GM18951 (cell line): ENCODE measurements around the gene NMT2.

Source experiments
- POLR2A ChIP-seq: IDR thresholded peaks from 4 replicates; pipeline ENCODE4 v1.6.1; 2011; ENCODE audit warnings: mild to moderate bottlenecking; ENCODE audit not compliant: insufficient read length, insufficient read depth; ENCODE audit errors: extremely low read depth
- in situ Hi-C: fragments of 300-500 bp; cut with MboI; formaldehyde crosslinking; loops from one replicate; pipeline ENCODE4 v1.12.0; 2022; ENCODE audit warnings: low sequenced_read_pairs, mixed read lengths, inconsistent platforms; ENCODE audit not compliant: unreplicated experiment

Gene NMT2

DNA sequence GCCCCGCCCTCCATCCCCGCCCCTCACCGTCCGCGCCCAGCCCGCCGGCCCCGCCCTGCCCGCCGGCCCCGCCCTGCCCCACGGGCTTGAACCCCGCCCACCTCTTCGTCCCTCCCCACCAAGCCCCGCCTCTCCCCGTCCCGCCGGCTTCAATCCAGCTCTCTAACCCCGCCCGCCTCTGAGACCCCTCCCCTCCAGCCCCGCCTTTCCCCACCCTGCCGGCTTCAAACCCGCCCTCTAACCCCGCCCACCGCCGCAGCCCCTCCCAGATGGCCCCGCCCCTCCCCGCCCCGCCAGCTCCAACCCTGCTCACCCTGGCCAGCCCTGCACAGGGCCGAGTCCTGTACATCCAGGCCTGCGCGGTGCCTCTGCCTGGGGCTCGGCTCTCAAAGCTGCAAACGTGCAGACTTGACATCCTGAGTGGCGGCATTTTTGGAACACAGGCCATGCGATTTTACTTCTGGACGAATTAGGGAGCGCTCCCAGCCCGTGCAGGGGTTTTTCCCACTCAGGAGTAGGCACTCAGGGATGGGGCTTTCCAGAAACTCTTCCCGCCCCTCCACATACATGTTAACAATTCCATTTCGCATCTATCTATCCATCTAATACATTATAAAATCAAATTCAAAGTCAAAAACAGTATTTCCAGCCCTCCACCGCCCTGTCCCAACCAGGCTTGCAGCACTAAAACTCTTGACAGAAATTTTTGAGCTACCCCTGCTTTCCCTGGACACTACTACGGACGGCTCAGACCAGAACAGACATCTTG, 477 bp upstream of the NMT2 start:
- in situ Hi-C loops, result no loop called here

DNA sequence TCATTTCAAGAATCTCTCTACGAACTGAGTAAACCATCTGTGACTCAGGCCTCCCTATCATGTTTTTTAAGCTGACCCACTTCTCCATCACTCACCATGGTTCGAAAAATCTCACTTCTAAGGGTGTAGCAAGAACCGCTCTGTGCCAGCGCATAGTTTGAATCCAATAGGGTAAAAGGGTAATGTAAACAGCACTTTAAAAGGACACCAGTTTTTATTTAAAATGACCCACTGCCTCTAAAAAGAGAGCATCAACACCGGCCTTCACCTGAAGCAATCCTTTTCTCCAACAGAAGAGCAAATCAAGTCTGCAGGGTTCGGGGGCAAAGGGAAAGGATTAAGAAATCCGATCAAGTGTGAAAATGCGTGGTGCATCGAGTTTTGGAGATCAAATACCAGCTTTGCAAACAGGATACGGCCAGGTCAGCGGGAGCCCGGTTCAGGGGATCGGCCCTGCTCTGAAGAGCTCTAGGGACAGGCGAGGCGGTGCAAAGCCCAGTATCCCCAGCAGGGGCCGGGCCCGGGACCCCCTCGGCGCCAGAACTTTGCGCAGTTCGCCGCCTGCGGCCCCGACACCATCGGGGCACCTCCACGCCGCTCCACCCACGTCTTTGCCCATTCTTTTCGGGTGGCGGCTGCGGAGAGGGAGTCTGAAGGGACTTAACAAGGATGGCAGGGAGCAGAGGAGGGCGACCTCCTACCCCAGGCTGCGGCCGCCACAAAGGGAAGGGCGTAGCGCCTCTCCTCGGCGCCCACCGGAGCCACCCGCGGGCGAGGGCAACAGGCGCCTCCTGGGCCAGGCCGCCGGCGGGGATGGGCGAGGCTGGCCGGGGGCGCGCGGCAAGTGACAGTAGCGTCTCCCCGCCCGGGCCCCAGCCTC, 842 bp downstream of the NMT2 start:
- TF ChIP-seq POLR2A, result no peak
- in situ Hi-C loops, result no loop called here

More for the DNA sequence above, 477 bp upstream of the NMT2 start:
- peak; percentile 17 for TF ChIP-seq POLR2A

DNA sequence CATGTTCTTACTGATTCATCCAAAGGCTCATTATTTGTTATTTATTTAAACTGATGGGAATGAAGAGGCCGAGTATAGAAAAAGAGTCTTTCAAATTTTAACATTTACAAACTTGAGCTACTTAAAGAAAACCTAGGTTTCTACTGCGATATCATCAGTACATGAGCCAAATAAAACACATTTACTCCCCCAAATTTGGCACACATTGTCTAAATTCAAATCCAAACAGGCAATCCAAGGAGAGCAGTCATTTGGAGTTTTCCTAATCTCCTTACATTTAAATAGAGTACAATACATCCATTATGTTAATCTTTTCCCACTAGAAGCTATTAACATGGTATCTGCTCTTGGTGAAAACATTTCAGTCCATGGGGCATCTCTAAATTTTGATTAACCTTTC, 2.2 kb downstream of the NMT2 start:
- in situ Hi-C loops, result no loop called here
- TF ChIP-seq POLR2A, result no peak

DNA sequence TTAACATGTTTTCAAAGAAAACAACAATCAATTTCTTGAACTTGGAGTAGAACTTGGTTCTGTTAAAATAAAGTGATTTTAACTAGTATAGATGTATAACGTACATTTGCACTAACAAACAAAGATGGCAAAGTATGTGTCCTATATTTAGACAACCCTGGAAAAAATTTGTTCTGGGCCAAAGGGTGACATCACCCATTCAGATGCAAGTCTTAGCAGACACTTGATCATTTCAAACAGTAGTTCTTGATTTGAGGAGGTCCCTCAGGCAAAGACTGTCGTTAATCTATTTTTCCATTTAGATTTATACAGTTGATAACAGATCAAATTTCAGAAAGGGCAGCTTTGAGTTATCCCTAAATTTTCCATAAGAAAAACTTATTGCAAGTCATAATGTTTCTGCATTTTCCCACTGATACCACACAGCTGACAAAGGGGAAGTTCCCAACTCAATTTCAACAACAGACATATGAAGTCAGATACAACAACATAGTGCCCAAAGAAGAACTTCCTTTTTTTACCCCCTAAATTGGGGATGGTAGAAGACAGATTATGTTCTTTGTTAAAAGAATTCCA, 5.2 kb downstream of the NMT2 start:
- TF ChIP-seq POLR2A, result no peak
- in situ Hi-C loops, result no loop called here

DNA sequence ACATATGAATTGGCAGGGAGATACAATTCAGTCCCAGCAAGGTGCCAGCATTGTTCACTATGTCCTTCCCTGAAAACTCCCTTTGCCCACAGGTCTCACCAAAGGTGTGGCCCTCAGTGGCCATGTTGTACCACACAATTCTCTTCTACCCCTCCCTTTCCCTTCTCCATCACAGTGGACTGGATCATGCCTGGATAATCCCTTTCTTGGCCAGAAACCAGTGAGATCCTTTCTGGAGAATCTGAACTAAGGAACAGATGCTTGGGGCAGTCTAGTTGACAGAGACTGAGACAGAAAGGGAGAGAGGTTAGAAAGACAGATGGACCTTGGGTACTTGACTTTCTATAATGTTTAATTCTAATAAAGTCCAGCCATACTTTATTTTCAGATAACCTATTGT, 9.5 kb downstream of the NMT2 start:
- in situ Hi-C loops, result no loop called here
- TF ChIP-seq POLR2A, result no peak

DNA sequence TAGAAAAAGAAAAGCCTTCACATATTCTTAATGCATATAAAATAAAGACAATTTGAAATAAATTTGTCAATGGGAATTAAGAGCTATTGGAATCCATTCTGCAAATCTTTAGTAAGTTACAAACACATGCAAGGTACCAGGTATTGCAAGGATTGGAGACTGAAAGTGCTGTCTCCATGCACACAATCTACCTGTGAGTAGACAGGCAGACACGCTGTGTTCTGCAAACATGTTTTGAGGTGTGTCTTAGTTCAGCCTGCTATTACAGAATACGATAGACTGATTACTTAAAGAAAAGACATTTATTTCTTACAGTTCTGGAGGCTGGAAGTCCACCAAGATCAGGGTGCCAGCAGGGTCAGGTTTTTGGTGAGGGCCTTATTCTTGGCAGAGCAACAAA, 10.0 kb downstream of the NMT2 start:
- no peak for TF ChIP-seq POLR2A
- in situ Hi-C loops, result no loop called here

DNA sequence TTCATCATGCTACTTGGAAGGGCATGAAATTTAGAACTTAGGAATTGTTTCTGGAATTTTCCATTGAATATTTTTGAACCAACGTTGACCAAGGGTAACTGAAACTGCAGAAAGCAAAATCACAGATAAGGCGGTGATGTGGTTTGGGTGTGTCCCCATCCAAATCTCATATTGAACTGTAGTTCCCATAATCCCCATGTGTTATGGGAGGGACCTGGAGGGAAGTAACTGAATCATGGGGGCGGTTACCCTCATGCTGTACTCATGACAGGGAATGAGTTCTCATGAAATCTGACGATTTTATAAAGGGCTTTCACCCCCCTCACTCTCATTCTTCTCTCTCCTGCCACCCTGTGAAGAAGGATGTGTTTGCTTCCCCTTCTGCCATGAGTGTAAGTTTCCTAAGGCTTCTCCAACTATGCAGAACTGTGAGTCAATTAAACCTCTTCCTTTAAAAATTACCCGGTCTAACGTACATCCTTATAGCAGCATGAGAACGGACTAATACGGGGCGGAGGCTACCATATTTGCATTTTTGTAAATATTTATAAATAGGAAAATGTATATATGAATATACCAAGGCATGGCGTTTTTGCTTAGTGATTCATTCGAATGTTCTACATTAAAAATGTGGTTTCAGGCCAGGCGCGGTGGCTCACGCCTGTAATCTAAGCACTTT, 12.4 kb downstream of the NMT2 start:
- TF ChIP-seq POLR2A, result no peak
- in situ Hi-C loops, result no loop called here

DNA sequence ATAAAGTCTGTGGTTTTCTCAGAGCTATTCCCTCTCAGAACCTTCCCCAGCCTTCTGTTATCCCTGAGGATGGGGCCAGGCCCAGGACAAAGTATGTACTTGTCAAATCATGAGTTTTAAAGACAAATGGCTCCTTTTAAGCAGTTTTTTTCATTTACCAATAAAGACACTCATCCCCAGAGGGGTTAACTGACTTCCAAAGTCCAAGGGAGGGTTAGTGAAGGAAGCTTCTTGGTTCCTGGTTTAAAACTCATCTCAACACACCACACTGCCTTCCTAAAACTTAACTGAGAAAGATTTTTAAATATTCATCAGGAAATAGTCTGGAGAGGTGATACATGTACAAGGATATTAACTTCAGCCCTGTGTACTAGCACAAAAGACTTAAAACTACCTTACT, 15.9 kb downstream of the NMT2 start:
- TF ChIP-seq POLR2A, result no peak
- in situ Hi-C loops, result no loop called here

DNA sequence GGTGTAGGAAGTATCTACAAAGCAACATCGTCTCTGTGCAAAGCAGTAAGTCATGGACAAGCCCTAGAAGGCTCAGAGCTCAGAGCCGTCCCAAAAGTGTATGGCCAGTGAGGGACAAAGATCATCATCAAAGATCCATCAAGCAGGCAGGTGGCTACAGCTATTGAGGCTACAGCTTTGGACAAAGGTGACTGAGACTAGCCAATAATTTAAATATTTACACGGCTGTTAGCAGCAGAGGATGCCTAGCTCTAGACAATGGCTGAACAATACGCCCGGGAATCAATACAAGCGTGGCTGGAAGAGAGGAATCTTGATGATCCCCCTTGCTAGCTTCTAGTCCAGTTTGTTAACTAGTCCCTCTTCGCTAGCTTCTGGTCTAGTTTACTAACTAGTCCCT, 17.9 kb downstream of the NMT2 start:
- in situ Hi-C loops, result no loop called here

DNA sequence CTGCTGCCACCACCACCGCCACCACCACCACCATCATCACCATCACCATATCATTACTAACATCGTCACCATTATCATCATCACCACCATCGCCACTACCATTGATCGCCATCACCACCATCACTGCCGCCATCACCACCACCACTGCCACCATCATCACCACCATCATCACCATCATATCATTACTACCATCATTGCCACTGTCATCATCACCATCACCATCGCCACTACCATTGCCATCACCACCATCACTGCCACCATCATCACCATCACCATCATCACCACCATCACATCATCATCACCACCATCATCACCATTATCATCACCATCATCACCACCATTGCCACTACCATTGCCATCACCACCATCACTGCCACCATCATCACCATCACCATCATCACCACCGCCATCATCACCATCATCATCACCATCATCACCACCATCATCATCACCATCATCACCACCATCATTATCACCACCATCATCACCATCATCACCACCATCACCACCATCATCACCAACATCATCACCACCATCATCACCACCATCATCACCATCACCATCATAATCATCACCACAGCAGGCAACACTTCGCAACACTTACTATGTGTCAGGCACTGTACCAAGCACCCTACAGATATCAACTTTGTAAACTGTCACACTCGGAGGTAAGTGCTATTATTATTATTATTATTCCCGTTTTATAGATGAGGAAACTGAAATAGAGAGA, 19.3 kb downstream of the NMT2 start:
- in situ Hi-C loops, result no loop called here
- no peak for TF ChIP-seq POLR2A

More for the DNA sequence above, 17.9 kb downstream of the NMT2 start:
- TF ChIP-seq POLR2A, result no peak

DNA sequence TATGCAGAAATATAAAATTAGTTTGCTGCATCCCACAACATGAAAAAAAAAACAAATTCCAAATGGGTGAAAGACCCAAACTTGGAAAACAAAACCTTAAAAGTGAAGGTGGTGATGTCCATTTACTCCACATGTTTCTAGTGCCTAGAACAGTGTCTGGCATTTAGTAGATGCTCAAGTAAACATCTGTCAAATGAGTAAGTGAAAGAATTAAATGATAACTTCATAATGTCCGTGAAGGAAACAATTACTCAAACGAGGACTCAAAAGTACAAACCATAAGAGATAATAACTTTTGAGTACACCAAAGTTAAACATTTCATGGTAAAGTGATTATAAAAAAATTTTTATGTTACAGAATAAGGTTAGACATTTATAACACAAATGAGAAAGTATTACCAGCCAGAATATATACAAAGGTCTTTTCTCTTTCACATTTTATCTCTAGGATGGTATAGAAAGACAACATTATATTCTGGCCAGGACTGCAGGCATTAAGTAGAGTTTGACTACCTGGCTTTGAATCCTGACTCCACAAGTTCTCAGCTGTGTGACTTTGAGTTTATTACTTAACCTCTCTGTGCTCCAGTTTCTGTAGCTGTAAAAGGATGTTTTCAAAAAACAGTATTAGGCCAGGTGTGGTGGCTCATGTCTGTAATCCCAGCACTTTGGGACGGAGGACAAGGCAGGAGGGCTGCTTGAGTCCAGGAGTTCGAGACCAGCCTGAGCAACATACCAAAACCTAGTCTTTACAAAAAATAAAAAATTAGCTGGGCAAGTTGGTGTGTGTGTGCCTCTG, 20.7 kb downstream of the NMT2 start:
- TF ChIP-seq POLR2A, result no peak

DNA sequence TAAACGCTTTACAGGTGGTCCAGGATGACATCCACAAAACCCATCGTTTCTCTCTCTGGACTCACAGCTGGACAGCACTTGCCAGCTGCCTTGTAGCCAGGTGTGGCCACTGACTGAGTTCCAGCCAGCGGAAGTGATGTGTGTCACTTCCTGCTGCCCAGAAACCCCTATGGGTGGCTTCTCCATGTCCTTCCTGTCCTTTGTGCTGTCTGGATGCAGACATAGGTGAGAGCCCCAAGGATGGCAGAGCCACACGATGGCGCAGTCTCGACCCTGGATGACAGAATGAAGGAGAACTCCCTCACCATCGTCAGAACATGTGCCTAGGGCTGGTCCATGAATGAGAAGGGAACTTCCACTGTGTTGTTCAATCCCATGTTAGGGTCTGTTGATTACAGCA, 22.1 kb downstream of the NMT2 start:
- in situ Hi-C loops, result no loop called here
- TF ChIP-seq POLR2A, result no peak

More for the DNA sequence above, 20.7 kb downstream of the NMT2 start:
- in situ Hi-C loops, result no loop called here
